ENCODE results near the gene KLHDC10.

GRCh38 chr7:130139193-130139960 lies 69.0 kb downstream of the KLHDC10 start:
- TF ChIP-seq SIN3A (IDR thresholded peaks at IDR 0.05; ENCODE audit: borderline replicate concordance, insufficient read depth, low read length) (no peak), POLR2AphosphoS5 (IDR thresholded peaks at IDR 0.05; ENCODE audit: low read depth, low read length) (no peak), TAF1 (IDR thresholded peaks at IDR 0.05; ENCODE audit: borderline replicate concordance, insufficient read depth, low read length) (no peak), FOXP2 (optimal IDR thresholded peaks at IDR 0.05; ENCODE audit: borderline replicate concordance, extremely low read depth, extremely low read length, insufficient read depth) (no peak)
- TF ChIP-seq, protein P1, sequence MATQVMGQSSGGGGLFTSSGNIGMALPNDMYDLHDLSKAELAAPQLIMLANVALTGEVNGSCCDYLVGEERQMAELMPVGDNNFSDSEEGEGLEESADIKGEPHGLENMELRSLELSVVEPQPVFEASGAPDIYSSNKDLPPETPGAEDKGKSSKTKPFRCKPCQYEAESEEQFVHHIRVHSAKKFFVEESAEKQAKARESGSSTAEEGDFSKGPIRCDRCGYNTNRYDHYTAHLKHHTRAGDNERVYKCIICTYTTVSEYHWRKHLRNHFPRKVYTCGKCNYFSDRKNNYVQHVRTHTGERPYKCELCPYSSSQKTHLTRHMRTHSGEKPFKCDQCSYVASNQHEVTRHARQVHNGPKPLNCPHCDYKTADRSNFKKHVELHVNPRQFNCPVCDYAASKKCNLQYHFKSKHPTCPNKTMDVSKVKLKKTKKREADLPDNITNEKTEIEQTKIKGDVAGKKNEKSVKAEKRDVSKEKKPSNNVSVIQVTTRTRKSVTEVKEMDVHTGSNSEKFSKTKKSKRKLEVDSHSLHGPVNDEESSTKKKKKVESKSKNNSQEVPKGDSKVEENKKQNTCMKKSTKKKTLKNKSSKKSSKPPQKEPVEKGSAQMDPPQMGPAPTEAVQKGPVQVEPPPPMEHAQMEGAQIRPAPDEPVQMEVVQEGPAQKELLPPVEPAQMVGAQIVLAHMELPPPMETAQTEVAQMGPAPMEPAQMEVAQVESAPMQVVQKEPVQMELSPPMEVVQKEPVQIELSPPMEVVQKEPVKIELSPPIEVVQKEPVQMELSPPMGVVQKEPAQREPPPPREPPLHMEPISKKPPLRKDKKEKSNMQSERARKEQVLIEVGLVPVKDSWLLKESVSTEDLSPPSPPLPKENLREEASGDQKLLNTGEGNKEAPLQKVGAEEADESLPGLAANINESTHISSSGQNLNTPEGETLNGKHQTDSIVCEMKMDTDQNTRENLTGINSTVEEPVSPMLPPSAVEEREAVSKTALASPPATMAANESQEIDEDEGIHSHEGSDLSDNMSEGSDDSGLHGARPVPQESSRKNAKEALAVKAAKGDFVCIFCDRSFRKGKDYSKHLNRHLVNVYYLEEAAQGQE (IDR thresholded peaks at IDR 0.05; ENCODE audit: insufficient read depth in 1 of 2, low read depth in 2 of 2, low read length in 2 of 2) = no peak
